Measurements from ENCODE around the gene TKFC.

DNA sequence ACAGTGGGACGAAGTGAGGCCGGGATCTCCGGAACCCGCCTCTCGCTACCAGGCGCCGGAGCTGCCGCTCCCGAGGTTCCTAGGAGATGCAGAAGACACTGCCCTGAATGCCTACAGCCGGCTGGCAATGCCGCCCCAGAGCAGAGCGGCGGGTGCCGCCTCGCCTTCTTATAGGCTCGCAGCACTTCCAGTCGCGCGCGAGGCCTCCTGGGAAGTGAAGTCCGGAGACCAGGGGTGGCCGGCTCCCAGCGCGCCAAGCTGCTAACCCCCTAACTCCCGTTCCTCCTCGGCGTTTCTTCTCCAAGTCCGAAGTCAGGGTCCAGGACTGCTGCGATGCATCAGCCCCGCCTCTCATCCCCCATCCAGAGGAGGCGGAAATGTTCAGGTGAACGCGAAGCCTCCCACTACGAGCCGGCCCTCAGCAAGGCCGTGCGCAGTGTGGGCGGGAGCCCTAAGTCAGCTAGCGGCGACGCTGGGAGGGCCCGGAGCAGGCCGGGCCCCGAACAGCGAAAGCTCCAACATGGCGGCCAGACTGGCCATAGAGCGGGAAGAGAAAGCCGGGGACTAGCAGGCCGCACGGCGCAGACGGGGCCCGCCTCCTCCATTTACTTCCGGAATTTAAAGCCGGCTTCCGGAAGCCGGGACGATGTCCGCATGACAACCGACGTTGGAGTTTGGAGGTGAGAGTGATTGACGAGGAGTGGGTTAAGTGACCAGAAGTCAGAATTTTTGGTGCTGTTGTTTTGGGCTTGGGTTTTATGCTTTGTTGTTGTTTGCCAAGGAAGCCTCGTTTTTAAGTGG lies 28.9 kb downstream of the TKFC start, which contains the start of the genes CYB561A3 and TMEM138:
- TF ChIP-seq, protein P1, sequence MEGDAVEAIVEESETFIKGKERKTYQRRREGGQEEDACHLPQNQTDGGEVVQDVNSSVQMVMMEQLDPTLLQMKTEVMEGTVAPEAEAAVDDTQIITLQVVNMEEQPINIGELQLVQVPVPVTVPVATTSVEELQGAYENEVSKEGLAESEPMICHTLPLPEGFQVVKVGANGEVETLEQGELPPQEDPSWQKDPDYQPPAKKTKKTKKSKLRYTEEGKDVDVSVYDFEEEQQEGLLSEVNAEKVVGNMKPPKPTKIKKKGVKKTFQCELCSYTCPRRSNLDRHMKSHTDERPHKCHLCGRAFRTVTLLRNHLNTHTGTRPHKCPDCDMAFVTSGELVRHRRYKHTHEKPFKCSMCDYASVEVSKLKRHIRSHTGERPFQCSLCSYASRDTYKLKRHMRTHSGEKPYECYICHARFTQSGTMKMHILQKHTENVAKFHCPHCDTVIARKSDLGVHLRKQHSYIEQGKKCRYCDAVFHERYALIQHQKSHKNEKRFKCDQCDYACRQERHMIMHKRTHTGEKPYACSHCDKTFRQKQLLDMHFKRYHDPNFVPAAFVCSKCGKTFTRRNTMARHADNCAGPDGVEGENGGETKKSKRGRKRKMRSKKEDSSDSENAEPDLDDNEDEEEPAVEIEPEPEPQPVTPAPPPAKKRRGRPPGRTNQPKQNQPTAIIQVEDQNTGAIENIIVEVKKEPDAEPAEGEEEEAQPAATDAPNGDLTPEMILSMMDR (IDR thresholded peaks at IDR 0.05), result no peak
- peak; percentile 97 for TF ChIP-seq POLR2A (IDR thresholded peaks at IDR 0.05)

Measured in adrenal gland (tissue), 5 donors.